Measurements from ENCODE around the gene MAGEC3.

The MAGEC3 gene

GRCh38 chrX:141947350-141947749 lies 109.2 kb downstream of the MAGEC3 start:
- DNase-seq: no peak
